Lower lobe of right lung (tissue), 2 donors: ENCODE measurements around the gene P2RX2. TPM values are rescaled to one million over a fixed set of nuclear protein-coding genes. Genes with fewer than 3 reads are reported as not detected.

Experiments used
- ATAC-seq, 2 donors: fragments of 200-7000 bp; cut with Tn5 transposase; one replicate each; pipeline ENCODE4 v1.9.1; 2020 to 2022; ENCODE audit warnings: mild to moderate bottlenecking in 2 of 2, moderate library complexity in 2 of 2
- DNase-seq: peaks from one replicate; pipeline ENCODE4 v3.0.0-alpha.2; 2020
- H3K27ac ChIP-seq: fragments of 200-600 bp; one replicate; pipeline ENCODE4 v1.8.0; 2022
- H3K27me3 ChIP-seq: fragments of 200-600 bp; one replicate; pipeline ENCODE4 v1.8.0; 2022; ENCODE audit warnings: low read depth
- H3K36me3 ChIP-seq: fragments of 200-600 bp; one replicate; pipeline ENCODE4 v1.8.0; 2022; ENCODE audit warnings: mild to moderate bottlenecking
- H3K4me1 ChIP-seq: fragments of 200-600 bp; one replicate; pipeline ENCODE4 v1.8.0; 2022
- H3K4me3 ChIP-seq: fragments of 200-600 bp; one replicate; pipeline ENCODE4 v1.8.0; 2022; ENCODE audit warnings: mild to moderate bottlenecking
- H3K9me3 ChIP-seq: fragments of 200-600 bp; one replicate; pipeline ENCODE4 v1.8.0; 2022
- CTCF ChIP-seq: fragments of 200-600 bp; IDR thresholded peaks from one replicate; pipeline ENCODE4 v1.8.0; 2022; ENCODE audit warnings: antibody characterized with exemption, mild to moderate bottlenecking
- intact Hi-C: fragments of 100-400 bp; cut with DNase I; formaldehyde crosslinking; loops from one replicate; pipeline ENCODE4 v1.11.0; 2022
- long read RNA-seq: library from polyadenylated mRNA; unstranded; transcript quantifications from one replicate; pipeline ENCODE4 v2.0.0, GENCODE V29; 2021
- total RNA-seq: library from RNA; stranded (reverse); fragmentation: NEBNext Ultra II Directional; extraction: Animal tissue kit (Norgen Biotek cat#: 25700); gene quantifications from one replicate; pipeline ENCODE4 v1.2.1, GENCODE V29; 2021
- donor health status: DM: no; HTN: yes; CAD: no; lungs with severe emphysema.

Gene P2RX2
- 0.56 TPM for total RNA-seq
- long read RNA-seq, partial matches to known transcripts: 0 of 1 reads
- long read RNA-seq, other reads (novel, unspliced or antisense): 1 of 1 reads

GRCh38 chr12:132618683-132619043 is at the start of gene P2RX2:
Gene P2RX2 (plus strand): TSS chr12:132618776. CDS start chr12:132618817, 41 bp downstream.
- intact Hi-C loops: no loop called here
- H3K4me3 ChIP-seq: peak within 1 kb of the TSS; percentile 31
- H3K27me3 ChIP-seq: peaks cover 47% of the 10 kb centered on the region
- DNase-seq (no peak), ATAC-seq (no peak)
- peaks cover 6% of the 10 kb centered on the region for H3K9me3 ChIP-seq
- H3K36me3 ChIP-seq: no peaks in the 10 kb centered on the region
- no peak for TF ChIP-seq CTCF
- no peak within 1 kb of the TSS for H3K27ac ChIP-seq
- peaks cover 14% of the 10 kb centered on the region for H3K4me1 ChIP-seq

- Histone ChIP-seq H3K27ac (no peak overlapping the region), H3K27me3 (no peaks in the 10 kb centered on the region), H3K9me3 (no peaks in the 10 kb centered on the region), H3K4me3 (no peak overlapping the region), H3K36me3 (peaks cover 42% of the 10 kb centered on the region), H3K4me1 (peaks cover 5% of the 10 kb centered on the region)
- no peak for TF ChIP-seq CTCF
- ATAC-seq (no peak), DNase-seq (no peak)
- intact Hi-C loops: no loop called here
These were observed 49.6 kb upstream of the P2RX2 start for GRCh38 chr12:132568826-132569480.

GRCh38 chr12:132569856-132570480 is 48.6 kb upstream of the P2RX2 start:
- ATAC-seq (no peak), DNase-seq (no peak)
- Histone ChIP-seq H3K36me3 (peaks cover 52% of the 10 kb centered on the region), H3K4me1 (peaks cover 5% of the 10 kb centered on the region), H3K4me3 (no peak overlapping the region), H3K9me3 (no peaks in the 10 kb centered on the region), H3K27me3 (no peaks in the 10 kb centered on the region), H3K27ac (no peak overlapping the region)
- intact Hi-C loops: no loop called here
- no peak for TF ChIP-seq CTCF

- no peak for ATAC-seq
- intact Hi-C loops: no loop called here
- peaks cover 54% of the 10 kb centered on the region for H3K36me3 ChIP-seq
These were observed 47.9 kb upstream of the P2RX2 start for GRCh38 chr12:132570635-132571034.

GRCh38 chr12:132571051-132571450 is 47.5 kb upstream of the P2RX2 start:
- Histone ChIP-seq H3K27me3 (no peaks in the 10 kb centered on the region), H3K36me3 (peaks cover 54% of the 10 kb centered on the region), H3K4me1 (peaks cover 5% of the 10 kb centered on the region), H3K27ac (no peak overlapping the region), H3K4me3 (no peak overlapping the region), H3K9me3 (no peaks in the 10 kb centered on the region)
- TF ChIP-seq CTCF: no peak
- DNase-seq: no peak
- intact Hi-C loops: no loop called here
- no peak for ATAC-seq

More at GRCh38 chr12:132570635-132571034, 47.9 kb upstream of the P2RX2 start:
- no peaks in the 10 kb centered on the region for H3K27me3 ChIP-seq
- no peak for TF ChIP-seq CTCF
- H3K27ac ChIP-seq: no peak overlapping the region
- no peak overlapping the region for H3K4me3 ChIP-seq
- peaks cover 5% of the 10 kb centered on the region for H3K4me1 ChIP-seq
- DNase-seq: no peak
- no peaks in the 10 kb centered on the region for H3K9me3 ChIP-seq
